T-helper 2 cell treated with Interferon-gamma antibody and Interleukin-4, amounts not matched to agents 5 μg/mL and 100 μg/mL, for 36 hours (primary cell): ENCODE data around the gene C1orf94.
"Not testable (repeated sequence)": the region's sequence is repeated elsewhere in the genome, so short reads cannot be mapped to it uniquely, and the experiment has no call there.

Source experiments
- DNase-seq: peaks from one replicate; pipeline ENCODE4 v3.0.0; 2021; ENCODE audit warnings: low spot score
- H3K27ac Mint-ChIP-seq: one replicate; pipeline ENCODE4 v1.8.0; 2021; ENCODE audit warnings: mild to moderate bottlenecking, mixed read lengths
- H3K27me3 Mint-ChIP-seq: one replicate; pipeline ENCODE4 v1.8.0; 2021; ENCODE audit warnings: low read depth, mixed read lengths
- H3K36me3 Mint-ChIP-seq: one replicate; pipeline ENCODE4 v1.8.0; 2021; ENCODE audit warnings: low read depth, mixed read lengths
- H3K4me1 Mint-ChIP-seq: one replicate; pipeline ENCODE4 v1.8.0; 2021; ENCODE audit warnings: low read depth, mixed read lengths
- H3K4me3 Mint-ChIP-seq: one replicate; pipeline ENCODE4 v1.8.0; 2022; ENCODE audit warnings: mild to moderate bottlenecking, moderate library complexity, mixed read lengths
- H3K9me3 Mint-ChIP-seq: one replicate; pipeline ENCODE4 v1.8.0; 2021; ENCODE audit warnings: mixed read lengths

Gene C1orf94

GRCh38 chr1:34153246-34153645 is 23.5 kb upstream of the C1orf94 start:
- H3K36me3 Mint-ChIP-seq, result no peaks in the 10 kb centered on the region
- DNase-seq, result no peak
- H3K27me3 Mint-ChIP-seq, result peaks cover 2% of the 10 kb centered on the region
- no peak overlapping the region for H3K27ac Mint-ChIP-seq
- no peaks in the 10 kb centered on the region for H3K9me3 Mint-ChIP-seq
- no peaks in the 10 kb centered on the region for H3K4me1 Mint-ChIP-seq
- no peak overlapping the region for H3K4me3 Mint-ChIP-seq

GRCh38 chr1:34155860-34156259 is 20.8 kb upstream of the C1orf94 start:
- no peak overlapping the region for H3K27ac Mint-ChIP-seq
- DNase-seq, result no peak
- peaks cover 13% of the 10 kb centered on the region for H3K27me3 Mint-ChIP-seq
- no peaks in the 10 kb centered on the region for H3K36me3 Mint-ChIP-seq
- no peak overlapping the region for H3K4me3 Mint-ChIP-seq
- no peaks in the 10 kb centered on the region for H3K9me3 Mint-ChIP-seq
- H3K4me1 Mint-ChIP-seq, result no peaks in the 10 kb centered on the region

- Mint-ChIP-seq H3K36me3 (no peaks in the 10 kb centered on the region), H3K27me3 (peaks cover 22% of the 10 kb centered on the region), H3K9me3 (no peaks in the 10 kb centered on the region), H3K27ac (no peak overlapping the region), H3K4me3 (no peak overlapping the region), H3K4me1 (no peaks in the 10 kb centered on the region)
- DNase-seq, result no peak
Observed at GRCh38 chr1:34156739-34157138, 20.0 kb upstream of the C1orf94 start.

- Mint-ChIP-seq H3K27me3 (peaks cover 68% of the 10 kb centered on the region), H3K4me1 (no peaks in the 10 kb centered on the region), H3K36me3 (no peaks in the 10 kb centered on the region), H3K4me3 (peak overlapping the region; percentile 62), H3K9me3 (no peaks in the 10 kb centered on the region), H3K27ac (no peak overlapping the region)
- DNase-seq, result peak; percentile 23
Observed at GRCh38 chr1:34162852-34163766, 13.6 kb upstream of the C1orf94 start.

GRCh38 chr1:34163792-34164731 is 12.6 kb upstream of the C1orf94 start:
- Mint-ChIP-seq H3K4me3 (peak overlapping the region; percentile 62), H3K36me3 (no peaks in the 10 kb centered on the region), H3K27ac (no peak overlapping the region), H3K27me3 (peaks cover 73% of the 10 kb centered on the region), H3K9me3 (no peaks in the 10 kb centered on the region), H3K4me1 (no peaks in the 10 kb centered on the region)
- DNase-seq, result no peak

GRCh38 chr1:34164771-34165391 is 11.8 kb upstream of the C1orf94 start, which contains the start of gene CSMD2:
CSMD2 (minus strand) TSS chr1:34165230; CDS start chr1:34165097, 133 bp downstream.
- H3K4me3 Mint-ChIP-seq, result no peak within 1 kb of the TSS
- no peak within 1 kb of the TSS for H3K27ac Mint-ChIP-seq
- no peaks in the 10 kb centered on the region for H3K4me1 Mint-ChIP-seq
- H3K27me3 Mint-ChIP-seq, result peaks cover 75% of the 10 kb centered on the region
- no peak for DNase-seq
- H3K36me3 Mint-ChIP-seq, result no peaks in the 10 kb centered on the region
- no peaks in the 10 kb centered on the region for H3K9me3 Mint-ChIP-seq

- no peak overlapping the region for H3K27ac Mint-ChIP-seq
- no peaks in the 10 kb centered on the region for H3K4me1 Mint-ChIP-seq
- no peak for DNase-seq
- peaks cover 72% of the 10 kb centered on the region for H3K27me3 Mint-ChIP-seq
- no peaks in the 10 kb centered on the region for H3K36me3 Mint-ChIP-seq
- H3K9me3 Mint-ChIP-seq, result no peaks in the 10 kb centered on the region
- no peak overlapping the region for H3K4me3 Mint-ChIP-seq
Observed at GRCh38 chr1:34165422-34165921, 11.2 kb upstream of the C1orf94 start.

GRCh38 chr1:34166191-34166624 is 10.5 kb upstream of the C1orf94 start:
- H3K27me3 Mint-ChIP-seq, result peaks cover 71% of the 10 kb centered on the region
- no peaks in the 10 kb centered on the region for H3K4me1 Mint-ChIP-seq
- H3K9me3 Mint-ChIP-seq, result no peaks in the 10 kb centered on the region
- H3K27ac Mint-ChIP-seq, result no peak overlapping the region
- DNase-seq, result no peak
- H3K36me3 Mint-ChIP-seq, result no peaks in the 10 kb centered on the region
- no peak overlapping the region for H3K4me3 Mint-ChIP-seq

GRCh38 chr1:34166625-34167361 is 9.9 kb upstream of the C1orf94 start:
- no peak overlapping the region for H3K27ac Mint-ChIP-seq
- no peaks in the 10 kb centered on the region for H3K9me3 Mint-ChIP-seq
- no peaks in the 10 kb centered on the region for H3K4me1 Mint-ChIP-seq
- no peaks in the 10 kb centered on the region for H3K36me3 Mint-ChIP-seq
- no peak for DNase-seq
- H3K27me3 Mint-ChIP-seq, result peaks cover 65% of the 10 kb centered on the region
- H3K4me3 Mint-ChIP-seq, result no peak overlapping the region

- no peaks in the 10 kb centered on the region for H3K4me1 Mint-ChIP-seq
- no peak overlapping the region for H3K27ac Mint-ChIP-seq
- DNase-seq, result no peak
- H3K4me3 Mint-ChIP-seq, result no peak overlapping the region
- no peaks in the 10 kb centered on the region for H3K36me3 Mint-ChIP-seq
- no peaks in the 10 kb centered on the region for H3K9me3 Mint-ChIP-seq
- H3K27me3 Mint-ChIP-seq, result peaks cover 59% of the 10 kb centered on the region
Observed at GRCh38 chr1:34167389-34167788, 9.3 kb upstream of the C1orf94 start.

GRCh38 chr1:34175744-34176143 is 963 bp upstream of the C1orf94 start:
- no peak for DNase-seq
- Mint-ChIP-seq H3K4me3 (no peak overlapping the region), H3K4me1 (no peaks in the 10 kb centered on the region), H3K27me3 (peaks cover 42% of the 10 kb centered on the region), H3K36me3 (no peaks in the 10 kb centered on the region), H3K27ac (no peak overlapping the region), H3K9me3 (no peaks in the 10 kb centered on the region)

- Mint-ChIP-seq H3K27ac (no peak overlapping the region), H3K4me3 (no peak overlapping the region), H3K9me3 (no peaks in the 10 kb centered on the region), H3K27me3 (peaks cover 37% of the 10 kb centered on the region), H3K4me1 (no peaks in the 10 kb centered on the region), H3K36me3 (no peaks in the 10 kb centered on the region)
- no peak for DNase-seq
Observed at GRCh38 chr1:34178072-34178471, 1.4 kb downstream of the C1orf94 start.

- not testable (repeated sequence) for H3K27ac Mint-ChIP-seq, H3K9me3 Mint-ChIP-seq, H3K4me1 Mint-ChIP-seq, H3K36me3 Mint-ChIP-seq, H3K4me3 Mint-ChIP-seq, DNase-seq
- H3K27me3 Mint-ChIP-seq, result peaks cover 11% of the 10 kb centered on the region
Observed at GRCh38 chr1:34183381-34183780, 6.7 kb downstream of the C1orf94 start.
